COLO829 (cell line): ENCODE results near the gene BRCA1.
"Not testable (repeated sequence)": the region's sequence is repeated elsewhere in the genome, so short reads cannot be mapped to it uniquely, and the experiment has no call there.

ENCODE experiments used
- DNase-seq: peaks from one replicate; pipeline ENCODE4 v3.0.0; 2012; ENCODE audit warnings: low spot score

The BRCA1 gene

DNA sequence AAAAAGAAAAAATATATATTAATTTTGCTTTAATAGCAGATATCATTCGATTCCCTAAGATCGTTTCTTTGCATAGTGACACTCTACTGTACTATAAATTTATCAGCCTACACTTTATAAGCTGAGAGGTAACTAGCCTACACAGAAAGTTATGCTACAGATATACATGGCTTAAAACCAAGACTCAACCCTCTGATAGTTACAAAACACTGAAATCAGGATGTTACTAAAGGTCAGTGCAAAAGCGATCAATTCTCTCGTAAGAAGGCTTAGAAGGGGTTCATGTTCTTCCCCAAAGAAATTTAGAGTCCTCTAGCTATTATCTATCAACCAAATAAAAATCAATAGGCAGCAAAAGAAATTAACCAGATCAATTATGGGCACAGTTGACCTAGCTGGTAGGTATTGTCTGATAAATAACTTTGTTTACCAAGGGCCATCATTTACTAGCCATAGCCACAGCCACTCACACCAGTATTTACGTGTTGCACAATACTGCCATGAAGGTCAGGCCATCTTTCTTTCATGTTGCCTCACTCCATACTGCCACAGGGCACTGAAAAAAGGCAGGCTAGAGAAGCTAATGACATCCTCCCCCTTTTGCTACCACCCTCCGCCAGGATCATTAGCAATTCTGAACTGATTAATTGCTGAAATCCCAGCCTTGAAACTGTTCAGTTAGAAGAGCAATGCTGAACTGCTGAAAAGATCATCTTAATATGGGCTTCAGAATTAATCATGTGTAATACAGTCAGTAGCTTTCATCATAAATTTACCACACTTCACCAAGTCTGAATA is 56.4 kb downstream of the BRCA1 start:
- DNase-seq = no peak

DNA sequence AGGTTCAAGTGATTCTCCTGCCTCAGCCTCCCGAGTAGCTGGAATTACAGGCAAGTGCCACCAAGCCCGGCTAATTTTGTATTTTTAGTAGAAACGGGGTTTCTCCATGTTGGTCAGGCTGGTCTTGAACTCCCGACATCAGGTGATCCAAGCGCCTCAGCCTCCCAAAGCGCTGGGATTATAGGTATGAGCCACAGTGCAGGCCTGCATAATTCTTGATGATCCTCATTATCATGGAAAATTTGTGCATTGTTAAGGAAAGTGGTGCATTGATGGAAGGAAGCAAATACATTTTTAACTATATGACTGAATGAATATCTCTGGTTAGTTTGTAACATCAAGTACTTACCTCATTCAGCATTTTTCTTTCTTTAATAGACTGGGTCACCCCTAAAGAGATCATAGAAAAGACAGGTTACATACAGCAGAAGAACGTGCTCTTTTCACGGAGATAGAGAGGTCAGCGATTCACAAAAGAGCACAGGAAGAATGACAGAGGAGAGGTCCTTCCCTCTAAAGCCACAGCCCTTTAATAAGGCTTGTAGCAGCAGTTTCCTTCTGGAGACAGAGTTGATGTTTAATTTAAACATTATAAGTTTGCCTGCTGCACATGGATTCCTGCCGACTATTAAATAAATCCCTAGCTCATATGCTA is 62.1 kb downstream of the BRCA1 start:
- no peak for DNase-seq

GRCh38 chr17:43056051-43056450 is 69.1 kb downstream of the BRCA1 start:
- DNase-seq = no peak

DNA sequence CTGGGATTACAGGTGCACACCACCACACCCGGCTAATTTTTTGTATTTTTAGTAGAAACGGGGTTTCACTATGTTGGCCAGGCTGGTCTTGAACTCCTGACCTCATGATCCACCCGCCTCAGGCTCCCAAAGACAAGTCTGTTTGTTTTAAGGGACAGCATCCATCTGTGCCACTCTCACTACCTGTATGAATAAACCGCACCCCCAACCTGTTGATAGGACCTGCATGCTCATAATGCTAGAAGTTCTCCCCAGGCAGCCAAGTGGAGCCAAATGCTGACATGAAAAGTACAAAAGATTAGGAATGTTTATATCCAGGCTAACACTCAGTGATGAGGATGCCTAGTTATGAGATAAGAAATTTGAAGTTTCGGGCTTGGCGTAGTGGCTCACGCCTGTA is 72.2 kb downstream of the BRCA1 start:
- DNase-seq = not testable (repeated sequence)

DNA sequence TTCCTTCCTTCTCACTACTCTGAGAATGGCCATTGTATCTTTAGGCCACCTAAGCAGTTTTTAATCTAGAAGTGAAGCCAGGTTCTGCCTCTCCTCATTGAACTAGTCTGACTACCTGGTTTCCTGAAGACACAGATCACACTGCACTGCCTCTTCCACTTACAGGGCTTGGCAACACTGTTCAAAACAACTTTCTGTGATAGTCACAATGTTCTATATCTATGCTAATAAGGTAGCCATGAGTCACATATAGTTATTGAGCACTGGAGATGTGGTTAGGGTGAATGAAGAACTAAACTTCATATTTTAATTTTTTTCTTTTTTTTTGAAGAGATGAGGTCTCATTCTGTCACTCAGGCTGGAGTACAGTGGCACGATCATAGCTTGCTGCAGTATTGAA is 73.2 kb downstream of the BRCA1 start:
- DNase-seq = no peak

DNA sequence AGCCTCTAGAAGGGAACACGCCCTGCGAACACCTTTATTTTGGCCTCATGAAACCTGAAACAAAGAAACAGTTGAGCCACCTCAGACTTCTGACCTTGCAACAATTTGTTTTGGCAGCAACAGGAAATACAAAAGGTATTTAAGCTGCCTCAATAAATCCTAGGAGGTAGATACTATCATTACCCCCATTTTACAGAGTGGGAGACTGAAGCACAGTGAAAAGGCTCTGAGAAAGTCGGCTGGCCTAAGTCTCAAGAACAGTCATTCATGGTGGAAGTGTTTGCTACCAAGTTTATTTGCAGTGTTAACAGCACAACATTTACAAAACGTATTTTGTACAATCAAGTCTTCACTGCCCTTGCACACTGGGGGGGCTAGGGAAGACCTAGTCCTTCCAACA is 81.1 kb downstream of the BRCA1 start:
- no peak for DNase-seq

- no peak for DNase-seq
Observed at GRCh38 chr17:43043307-43043706, 81.9 kb downstream of the BRCA1 start.

DNA sequence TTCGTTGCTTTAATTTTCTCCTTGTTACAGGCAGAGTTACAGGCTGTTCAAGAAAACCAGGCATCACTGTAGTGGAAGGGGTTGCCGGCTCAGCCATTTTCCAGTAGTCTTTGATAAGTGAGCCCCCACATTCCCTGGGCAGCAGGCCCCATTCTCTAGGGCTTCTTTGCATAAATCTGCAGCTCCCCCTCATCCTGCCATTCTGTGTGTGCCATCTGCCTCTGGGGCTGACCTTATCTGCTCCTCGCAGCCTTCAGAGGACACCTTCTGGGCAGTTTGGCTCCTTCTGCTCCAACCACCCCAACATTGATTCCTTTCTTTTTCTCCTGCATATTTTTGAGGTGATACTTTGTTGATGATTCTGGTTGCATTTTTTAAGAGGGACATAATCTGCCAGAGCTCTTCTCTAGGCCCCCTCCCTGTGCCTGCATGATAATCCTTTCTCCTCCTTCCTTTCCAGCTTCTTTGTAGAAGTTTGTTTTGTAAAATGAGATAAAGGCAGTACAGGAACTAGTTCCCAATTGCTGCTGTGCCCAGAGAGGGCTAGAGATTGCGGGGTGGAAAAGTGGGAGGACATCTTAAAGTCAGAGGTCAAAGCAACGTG is 83.0 kb downstream of the BRCA1 start:
- DNase-seq = no peak

GRCh38 chr17:43040655-43041054 is 84.5 kb downstream of the BRCA1 start:
- no peak for DNase-seq

GRCh38 chr17:43039646-43040045 is 85.5 kb downstream of the BRCA1 start:
- DNase-seq = no peak

- DNase-seq = no peak
Observed at GRCh38 chr17:43034894-43035293, 90.3 kb downstream of the BRCA1 start.

DNA sequence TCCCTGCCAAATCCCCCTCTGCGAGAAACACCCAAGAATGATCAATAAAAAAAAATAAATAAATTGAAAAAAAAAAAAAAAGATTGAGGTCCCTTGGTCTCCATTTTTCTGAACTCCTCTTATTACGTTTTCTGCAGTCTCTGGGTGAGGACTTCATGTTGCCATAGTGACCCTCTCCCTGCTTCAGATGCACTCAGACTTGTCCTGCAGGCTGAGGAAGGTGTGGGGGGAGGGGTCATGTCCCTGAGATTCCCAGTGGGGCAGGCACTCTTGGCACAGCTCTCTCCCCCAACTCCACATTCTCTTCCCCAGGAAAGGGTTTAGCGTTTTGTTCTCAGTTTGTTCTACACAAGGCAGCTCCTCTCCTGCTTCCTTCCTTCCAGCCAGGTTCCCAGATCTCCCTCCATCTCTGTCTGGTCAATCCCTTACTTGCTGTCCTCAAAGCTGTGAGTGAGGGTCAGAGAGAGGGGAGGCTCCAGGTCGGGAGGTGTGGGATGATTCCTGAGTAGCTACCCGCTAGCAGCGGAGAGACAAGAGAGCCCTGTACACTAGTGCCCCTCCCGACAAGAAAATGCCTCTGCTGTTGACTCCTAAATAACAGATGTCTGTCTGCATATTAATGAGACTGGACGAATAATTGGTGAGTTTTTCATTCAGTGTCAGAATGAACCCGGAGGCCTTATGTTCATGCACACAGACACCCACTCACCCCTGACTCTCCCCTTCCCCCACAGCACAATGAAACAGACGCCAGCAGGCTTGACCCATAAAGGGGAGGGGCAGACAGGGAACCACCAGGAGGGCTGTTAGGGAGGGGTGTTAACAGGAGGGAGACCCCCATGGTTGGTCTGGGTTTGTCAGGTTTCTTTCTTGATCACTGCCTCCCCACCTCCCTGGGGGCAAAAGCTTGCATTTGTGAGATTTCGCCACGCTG is 90.9 kb downstream of the BRCA1 start:
- DNase-seq = no peak

DNA sequence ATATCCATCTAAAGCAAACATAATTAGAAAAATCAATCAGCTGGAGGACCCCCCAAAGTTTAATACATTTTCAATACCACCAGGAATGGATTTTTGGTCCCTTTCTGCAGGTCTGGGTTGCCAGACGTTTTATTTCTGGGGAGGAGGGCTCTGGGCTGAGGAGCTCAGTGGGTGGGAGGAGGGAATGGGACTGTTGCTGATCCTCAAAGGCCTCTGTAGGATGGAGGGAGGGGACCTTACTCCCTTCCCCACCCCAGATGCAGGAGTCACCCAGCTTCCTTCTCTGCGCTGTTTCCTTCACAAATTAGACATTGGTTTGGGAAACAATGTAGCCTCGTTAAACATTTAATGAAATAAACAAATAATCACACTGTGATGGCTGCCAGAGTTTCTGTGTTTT is 93.5 kb downstream of the BRCA1 start:
- no peak for DNase-seq

- DNase-seq = no peak
Observed at GRCh38 chr17:43030137-43030767, 94.9 kb downstream of the BRCA1 start.

GRCh38 chr17:43028221-43028861 is 96.8 kb downstream of the BRCA1 start:
- DNase-seq = no peak

DNA sequence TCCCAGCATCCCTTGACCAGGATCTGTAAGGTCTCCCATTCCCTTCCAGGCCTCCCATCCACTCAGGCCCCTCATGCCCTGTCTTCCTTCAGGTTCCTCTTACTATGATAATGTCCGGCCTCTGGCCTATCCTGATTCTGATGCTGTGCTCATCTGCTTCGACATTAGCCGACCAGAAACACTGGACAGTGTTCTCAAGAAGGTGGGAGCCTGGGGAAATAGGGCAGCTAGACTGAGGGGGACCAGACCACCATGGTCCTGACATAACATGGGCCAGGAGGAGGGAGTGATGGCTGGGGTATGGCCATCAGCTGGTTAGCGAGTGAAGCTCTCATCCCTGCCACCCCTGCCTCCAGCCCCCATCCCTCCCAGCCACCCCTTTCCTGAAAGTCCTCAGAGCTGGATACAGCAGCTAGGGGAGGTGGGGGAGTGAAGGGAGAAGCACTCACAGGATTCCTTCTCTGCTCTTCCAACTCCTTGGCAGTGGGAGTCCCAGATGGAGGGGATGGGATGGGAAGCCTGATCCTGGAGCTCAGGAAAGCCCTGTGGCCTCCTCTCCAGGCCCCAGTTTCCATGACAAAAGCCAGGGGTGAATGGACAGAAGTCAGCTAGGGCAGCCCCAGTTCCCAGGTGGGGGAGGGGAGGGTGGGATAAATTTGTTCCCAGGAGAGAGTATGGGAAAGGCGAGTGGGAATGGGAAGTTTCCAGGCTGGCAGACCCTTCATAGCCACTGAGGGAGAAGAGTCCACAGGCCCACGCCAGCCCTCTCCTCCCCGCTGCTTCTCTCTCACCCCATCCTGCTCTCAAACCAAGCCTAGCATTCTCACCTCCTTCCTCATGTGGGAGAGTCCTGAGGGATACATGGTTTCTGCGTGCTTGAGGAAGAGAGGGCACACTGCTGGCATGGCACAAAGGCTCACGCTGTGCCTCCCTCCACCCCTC is 97.8 kb downstream of the BRCA1 start:
- DNase-seq = no peak

DNA sequence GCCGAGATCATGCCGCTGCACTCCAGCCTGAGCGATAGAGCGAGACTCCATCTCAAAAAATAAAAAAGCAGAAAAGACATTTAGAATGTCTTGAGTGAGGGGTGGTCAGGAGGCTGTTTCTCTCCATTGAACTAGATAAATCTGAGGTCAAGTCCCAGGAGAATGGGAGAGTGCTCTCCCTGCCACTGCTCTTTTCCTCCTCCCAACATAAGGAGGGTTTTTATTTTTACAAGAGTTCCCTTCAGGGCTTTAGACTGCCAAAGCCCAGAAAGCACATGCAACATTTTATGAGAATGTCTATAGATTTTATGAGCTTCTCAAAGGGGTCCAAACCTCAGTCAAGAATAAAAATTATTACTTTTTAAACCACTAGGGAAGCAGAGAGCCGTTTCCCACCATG is 98.6 kb downstream of the BRCA1 start:
- no peak for DNase-seq

GRCh38 chr17:43025766-43026537 is 99.2 kb downstream of the BRCA1 start:
- no peak for DNase-seq

DNA sequence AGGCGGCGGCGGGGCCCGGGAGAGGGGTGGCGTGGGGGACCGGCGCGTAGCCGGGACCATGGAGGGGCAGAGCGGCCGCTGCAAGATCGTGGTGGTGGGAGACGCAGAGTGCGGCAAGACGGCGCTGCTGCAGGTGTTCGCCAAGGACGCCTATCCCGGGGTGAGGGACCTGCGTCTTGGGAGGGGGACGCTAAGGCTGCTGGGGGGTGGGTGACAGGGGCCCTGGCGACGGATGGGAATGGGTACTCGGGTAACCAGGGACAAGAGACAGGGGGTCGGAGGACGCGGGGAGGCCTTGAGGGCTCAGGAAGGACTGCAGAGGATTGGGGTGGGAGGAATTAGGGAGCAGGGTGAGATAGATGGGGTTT is 99.9 kb downstream of the BRCA1 start:
- DNase-seq = no peak
